ENCODE results near the gene PTPRD.

DNA sequence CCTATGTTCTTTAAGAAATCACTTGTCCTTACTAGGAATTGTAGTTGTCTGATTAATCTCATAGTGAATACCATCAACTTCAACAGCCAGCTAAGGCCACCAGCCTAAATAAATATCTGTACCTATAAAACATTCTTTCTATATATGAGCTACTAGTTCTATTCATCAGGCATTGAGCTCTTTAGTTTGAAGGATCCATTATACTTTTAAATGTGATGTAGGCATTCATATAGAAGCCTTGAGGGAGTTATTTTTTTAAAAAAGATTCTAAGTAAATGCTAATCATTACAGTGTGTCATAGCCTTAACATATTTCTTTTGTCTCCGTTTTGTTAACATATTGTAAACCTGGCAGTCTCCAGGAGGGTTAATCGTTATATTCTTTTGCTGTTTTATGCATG is 838.3 kb downstream of the PTPRD start:
- TF ChIP-seq ELF1 (IDR thresholded peaks at IDR 0.05; ENCODE audit: borderline replicate concordance, low read depth) (no peak), SIN3A (IDR thresholded peaks at IDR 0.05; ENCODE audit: low read depth) (no peak)
